Breast epithelium (tissue), 4 donors: ENCODE data around the gene ACAD11. TPM values are rescaled to one million over a fixed set of nuclear protein-coding genes. Genes with fewer than 3 reads are reported as not detected.

Source experiments
- DNase-seq, 2 donors: peaks; one replicate each; pipeline ENCODE4 v3.0.0-alpha.2; 2019; ENCODE audit warnings: low spot score in 2 of 2
- H3K27ac ChIP-seq, 2 donors: fragments of 200-600 bp; sonication (generic) in 1 of 2; one replicate each; pipeline ENCODE4 v1.5.1; 2016 to 2019; ENCODE audit warnings: mild to moderate bottlenecking in 1 of 2
- H3K27me3 ChIP-seq, 2 donors: fragments of 200-600 bp; sonication (generic) in 1 of 2; one replicate each; pipeline versions ENCODE4 v1.5.1 to v1.6.0; 2017 to 2019; ENCODE audit warnings: control low read depth in 1 of 2, mild to moderate bottlenecking in 1 of 2
- H3K36me3 ChIP-seq: fragments of 200-600 bp; one replicate; pipeline ENCODE4 v1.5.1; 2019
- H3K4me1 ChIP-seq, 2 donors: fragments of 200-600 bp; sonication (generic); one replicate each; pipeline ENCODE4 v1.5.1; 2016 to 2019; ENCODE audit warnings: control low read depth in 1 of 2
- H3K4me3 ChIP-seq, 3 donors: fragments of 200-600 bp; sonication (generic); 1 replicate in 2 of 3; 2 replicates in 1 of 3; pipeline ENCODE4 v1.5.1; 2016 to 2019; ENCODE audit warnings: mild to moderate bottlenecking in 3 of 3, moderate library complexity in 2 of 3
- H3K9me3 ChIP-seq, 2 donors: fragments of 200-600 bp; sonication (generic) in 1 of 2; one replicate each; pipeline ENCODE4 v1.5.1; 2016 to 2019; ENCODE audit warnings: control low read depth in 1 of 2
- POLR2A ChIP-seq: fragments of 450-650 bp; IDR thresholded peaks from one replicate; pipeline ENCODE4 v1.6.1; 2016; ENCODE audit warnings: antibody characterized with exemption, mild to moderate bottlenecking, moderate library complexity
- POLR2AphosphoS5 ChIP-seq, 3 donors: sonication (generic); formaldehyde crosslinking; IDR thresholded peaks; one replicate each; pipeline ENCODE4 v1.6.1; 2017; ENCODE audit warnings: antibody characterized with exemption in 3 of 3
- intact Hi-C: fragments of 100-400 bp; cut with DNase I; formaldehyde crosslinking; loops from one replicate; pipeline ENCODE4 v1.15.1; 2023; ENCODE audit warnings: low total_unique reads
- total RNA-seq, 3 donors: library from RNA; depleted of rRNA; stranded (reverse); fragments of >200 nt; gene quantifications; one replicate each; pipeline ENCODE4 v1.1.0, GENCODE V29; 2016
- TF ChIP-seq, protein P1 (sequence below), 3 donors: fragments of 450-650 bp; IDR thresholded peaks; one replicate each; pipeline ENCODE4 v1.5.1; 2016 to 2017; ENCODE audit warnings: antibody characterized with exemption in 3 of 3, mild to moderate bottlenecking in 3 of 3, moderate library complexity in 3 of 3

Gene ACAD11
- total RNA-seq, 3 donors from 2014 or later = 30.4 to 52.0 (median 40.3) TPM

DNA sequence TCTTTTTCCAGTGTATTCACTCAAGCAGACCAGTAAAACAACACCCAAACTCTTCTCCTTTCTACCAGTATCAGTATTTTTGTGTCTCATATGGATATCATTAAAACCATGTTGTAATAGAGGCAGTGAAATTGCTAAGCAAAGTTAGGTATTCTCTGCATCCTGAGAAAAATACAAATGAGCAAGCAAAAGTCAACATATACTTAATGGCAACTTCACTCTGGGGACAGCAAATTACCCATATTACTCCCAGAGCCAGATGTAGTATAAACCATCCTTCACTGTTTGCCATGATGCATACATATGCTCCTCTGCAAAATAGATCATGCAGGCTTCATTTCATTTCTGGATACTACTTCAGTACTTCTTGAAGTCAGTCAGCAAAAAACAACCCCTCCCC lies 22.6 kb upstream of the ACAD11 start:
- Histone ChIP-seq H3K27me3 (no peaks in the 10 kb centered on the region), H3K4me1 (no peaks in the 10 kb centered on the region), H3K36me3 (peaks cover 13% of the 10 kb centered on the region), H3K4me3 (no peak overlapping the region), H3K9me3 (no peaks in the 10 kb centered on the region), H3K27ac (no peak overlapping the region)
- TF ChIP-seq, protein P1, sequence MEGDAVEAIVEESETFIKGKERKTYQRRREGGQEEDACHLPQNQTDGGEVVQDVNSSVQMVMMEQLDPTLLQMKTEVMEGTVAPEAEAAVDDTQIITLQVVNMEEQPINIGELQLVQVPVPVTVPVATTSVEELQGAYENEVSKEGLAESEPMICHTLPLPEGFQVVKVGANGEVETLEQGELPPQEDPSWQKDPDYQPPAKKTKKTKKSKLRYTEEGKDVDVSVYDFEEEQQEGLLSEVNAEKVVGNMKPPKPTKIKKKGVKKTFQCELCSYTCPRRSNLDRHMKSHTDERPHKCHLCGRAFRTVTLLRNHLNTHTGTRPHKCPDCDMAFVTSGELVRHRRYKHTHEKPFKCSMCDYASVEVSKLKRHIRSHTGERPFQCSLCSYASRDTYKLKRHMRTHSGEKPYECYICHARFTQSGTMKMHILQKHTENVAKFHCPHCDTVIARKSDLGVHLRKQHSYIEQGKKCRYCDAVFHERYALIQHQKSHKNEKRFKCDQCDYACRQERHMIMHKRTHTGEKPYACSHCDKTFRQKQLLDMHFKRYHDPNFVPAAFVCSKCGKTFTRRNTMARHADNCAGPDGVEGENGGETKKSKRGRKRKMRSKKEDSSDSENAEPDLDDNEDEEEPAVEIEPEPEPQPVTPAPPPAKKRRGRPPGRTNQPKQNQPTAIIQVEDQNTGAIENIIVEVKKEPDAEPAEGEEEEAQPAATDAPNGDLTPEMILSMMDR (IDR thresholded peaks at IDR 0.05) = no peak
- no peak for TF ChIP-seq POLR2AphosphoS5 (IDR thresholded peaks at IDR 0.05)
- TF ChIP-seq POLR2A = no peak
- intact Hi-C loops = no loop called here
- no peak for DNase-seq

DNA sequence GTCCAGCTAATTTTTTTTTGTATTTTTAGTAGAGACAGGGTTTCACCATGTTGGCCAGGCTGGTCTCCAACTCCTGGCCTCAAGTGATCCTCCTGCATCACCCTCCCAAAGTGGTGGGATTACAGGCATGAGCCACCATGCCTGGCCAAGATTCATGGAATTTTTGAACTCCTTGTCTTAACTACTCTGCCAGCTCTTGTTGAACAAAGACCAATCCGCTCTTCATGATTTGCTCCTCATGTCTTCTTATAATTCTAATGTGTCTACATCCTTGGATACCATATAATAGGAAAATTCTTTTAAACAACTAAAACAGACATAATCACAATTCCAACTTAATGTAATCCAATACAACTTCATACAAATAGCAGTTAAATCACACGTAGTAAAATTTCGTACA lies 21.8 kb upstream of the ACAD11 start:
- intact Hi-C loops = no loop called here
- no peak overlapping the region for H3K4me3 ChIP-seq
- no peaks in the 10 kb centered on the region for H3K27me3 ChIP-seq
- H3K36me3 ChIP-seq = peaks cover 13% of the 10 kb centered on the region
- H3K4me1 ChIP-seq = no peaks in the 10 kb centered on the region
- TF ChIP-seq POLR2A (no peak), POLR2AphosphoS5 (IDR thresholded peaks at IDR 0.05) (no peak)
- TF ChIP-seq, protein P1 (IDR thresholded peaks at IDR 0.05) = no peak
- no peaks in the 10 kb centered on the region for H3K9me3 ChIP-seq
- no peak for DNase-seq
- no peak overlapping the region for H3K27ac ChIP-seq

DNA sequence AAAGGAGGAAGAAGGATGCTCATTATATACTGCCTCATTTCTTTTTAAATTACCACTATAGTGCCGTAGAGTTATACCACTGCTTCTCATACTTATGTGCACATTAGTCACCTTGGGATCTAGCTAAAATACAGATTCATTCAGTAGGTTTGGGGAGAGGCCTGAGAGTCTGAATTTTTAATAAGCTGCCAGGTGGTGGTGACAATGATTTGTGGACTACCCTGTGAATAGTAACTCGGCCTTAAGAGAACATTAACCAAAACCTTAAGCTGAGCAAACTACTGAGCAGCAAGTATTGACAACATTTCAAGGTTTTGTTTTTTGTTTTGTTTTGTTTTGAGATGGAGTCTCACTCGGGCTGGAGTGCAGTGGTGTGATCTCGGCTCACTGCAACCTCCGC lies 20.3 kb upstream of the ACAD11 start:
- no peaks in the 10 kb centered on the region for H3K9me3 ChIP-seq
- no peaks in the 10 kb centered on the region for H3K27me3 ChIP-seq
- no peak overlapping the region for H3K27ac ChIP-seq
- intact Hi-C loops = no loop called here
- peaks cover 13% of the 10 kb centered on the region for H3K36me3 ChIP-seq
- no peak overlapping the region for H3K4me3 ChIP-seq
- TF ChIP-seq POLR2A (no peak), POLR2AphosphoS5 (IDR thresholded peaks at IDR 0.05) (no peak)
- TF ChIP-seq, protein P1 (IDR thresholded peaks at IDR 0.05) = no peak
- no peak for DNase-seq
- no peaks in the 10 kb centered on the region for H3K4me1 ChIP-seq

DNA sequence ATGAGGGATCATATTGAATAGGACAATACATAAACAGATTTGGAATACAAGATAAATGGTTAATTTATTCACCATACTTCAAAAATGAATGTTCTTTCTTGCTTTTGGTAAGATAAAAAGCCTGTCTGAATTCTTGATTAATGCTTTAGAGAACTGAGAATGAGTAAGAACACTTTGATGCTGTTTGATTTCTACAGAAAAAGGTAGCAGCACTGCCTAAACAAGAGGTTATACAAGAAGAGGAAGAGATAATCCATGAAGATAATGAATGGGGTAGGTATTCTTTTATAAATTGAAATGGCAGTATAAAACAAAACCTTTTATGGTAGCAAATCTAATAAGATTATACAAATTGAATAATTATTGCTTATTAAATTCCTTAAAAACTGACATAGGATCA lies 15.8 kb upstream of the ACAD11 start:
- peaks cover 9% of the 10 kb centered on the region for H3K36me3 ChIP-seq
- TF ChIP-seq, protein P1 (IDR thresholded peaks at IDR 0.05) = no peak
- H3K27ac ChIP-seq = no peak overlapping the region
- H3K9me3 ChIP-seq = no peaks in the 10 kb centered on the region
- no peaks in the 10 kb centered on the region for H3K4me1 ChIP-seq
- no peak for DNase-seq
- intact Hi-C loops = no loop called here
- no peak overlapping the region for H3K4me3 ChIP-seq
- H3K27me3 ChIP-seq = no peaks in the 10 kb centered on the region

DNA sequence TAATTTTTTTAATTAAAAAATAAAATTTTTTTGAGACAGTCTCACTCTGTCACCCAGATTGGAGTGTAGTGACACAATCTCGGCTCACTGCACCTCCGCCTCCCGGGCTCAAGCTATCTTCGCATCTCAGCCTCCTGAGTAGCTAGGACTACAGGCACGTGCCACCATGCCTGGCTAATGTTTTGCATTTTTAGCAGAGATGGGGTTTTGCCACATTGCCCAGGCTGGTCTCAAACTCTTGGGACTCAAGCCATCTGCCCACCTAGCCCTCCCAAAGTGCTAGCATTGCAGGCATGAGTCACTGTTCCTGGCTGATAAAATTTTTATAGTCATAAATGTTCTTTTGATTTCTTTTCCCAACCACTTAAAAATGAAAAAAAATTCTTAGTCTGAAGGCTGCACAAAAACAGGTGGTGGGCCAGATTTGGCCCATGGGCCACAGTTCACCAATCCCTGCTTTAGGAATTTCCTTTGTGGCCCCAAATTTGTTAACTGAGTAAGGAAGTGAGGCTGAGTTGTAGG lies 9.7 kb upstream of the ACAD11 start:
- Histone ChIP-seq H3K4me1 (no peaks in the 10 kb centered on the region), H3K27ac (no peak overlapping the region), H3K36me3 (peaks cover 1% of the 10 kb centered on the region), H3K4me3 (no peak overlapping the region), H3K9me3 (no peaks in the 10 kb centered on the region), H3K27me3 (no peaks in the 10 kb centered on the region)
- no peak for DNase-seq
- intact Hi-C loops = no loop called here
- no peak for TF ChIP-seq POLR2A
- TF ChIP-seq POLR2AphosphoS5 (IDR thresholded peaks at IDR 0.05) = no peak
- TF ChIP-seq, protein P1 (IDR thresholded peaks at IDR 0.05) = no peak
